Vagina (tissue), 2 donors: ENCODE measurements around the gene PALLD. TPM values are rescaled to one million over a fixed set of nuclear protein-coding genes. Genes with fewer than 3 reads are reported as not detected.

Experiments used
- DNase-seq, 2 donors: peaks; one replicate each; pipeline ENCODE4 v3.0.0-alpha.2; 2017; ENCODE audit errors: extremely low spot score in 2 of 2
- H3K27ac ChIP-seq: fragments of 200-600 bp; sonication (generic); one replicate; pipeline ENCODE4 v1.5.1; 2019
- H3K27me3 ChIP-seq: fragments of 200-600 bp; sonication (generic); one replicate; pipeline ENCODE4 v1.5.1; 2019
- H3K36me3 ChIP-seq, 2 donors: fragments of 200-600 bp; sonication (generic); one replicate each; pipeline ENCODE4 v1.5.1; 2017 to 2019
- H3K4me1 ChIP-seq: fragments of 200-600 bp; sonication (generic); one replicate; pipeline ENCODE4 v1.5.1; 2019
- H3K4me3 ChIP-seq, 2 donors: fragments of 200-600 bp; sonication (generic); 1 replicate in 1 of 2; 2 replicates in 1 of 2; pipeline ENCODE4 v1.5.1; 2016 to 2019
- H3K9me3 ChIP-seq: fragments of 200-600 bp; sonication (generic); one replicate; pipeline ENCODE4 v1.5.1; 2019
- CTCF ChIP-seq, 3 experiments: fragments of 450-650 bp in 2 of 3; fragments of 200-600 bp in 1 of 3; sonication (generic) in 1 of 3; IDR thresholded peaks; one replicate each; pipeline ENCODE4 v1.5.1; 2017 to 2019; ENCODE audit warnings: antibody characterized with exemption in 3 of 3, mild to moderate bottlenecking in 2 of 3, moderate library complexity in 2 of 3
- POLR2A ChIP-seq, 2 donors: fragments of 450-650 bp; IDR thresholded peaks; one replicate each; pipeline ENCODE4 v1.6.1; 2017; ENCODE audit warnings: antibody characterized with exemption in 2 of 2, mild to moderate bottlenecking in 2 of 2, moderate library complexity in 2 of 2
- POLR2AphosphoS5 ChIP-seq, 2 donors: sonication (generic); formaldehyde crosslinking; IDR thresholded peaks; one replicate each; pipeline ENCODE4 v1.9.0; 2017; ENCODE audit warnings: antibody characterized with exemption in 2 of 2, mild to moderate bottlenecking in 2 of 2, low read depth in 1 of 2; ENCODE audit not compliant: insufficient read depth in 1 of 2
- intact Hi-C: fragments of 100-400 bp; cut with DNase I; formaldehyde crosslinking; loops from one replicate; pipeline ENCODE4 v1.15.1; 2023
- total RNA-seq: library from RNA; depleted of rRNA; stranded (reverse); fragments of >200 nt; gene quantifications from one replicate; pipeline ENCODE4 v1.2.3, GENCODE V29; 2016

PALLD gene
- total RNA-seq, 1 donor from 2014 or later = 229 TPM

- Histone ChIP-seq H3K4me1 (no peaks in the 10 kb centered on the region), H3K36me3 (no peaks in the 10 kb centered on the region), H3K4me3 (no peak overlapping the region), H3K27me3 (no peaks in the 10 kb centered on the region), H3K27ac (peak overlapping the region; percentile 3), H3K9me3 (no peaks in the 10 kb centered on the region)
- intact Hi-C loops = no loop called here
- no peak for TF ChIP-seq POLR2AphosphoS5 (IDR thresholded peaks at IDR 0.05; ENCODE audit: insufficient read depth in 1 of 2, low read depth in 1 of 2)
- TF ChIP-seq CTCF (IDR thresholded peaks at IDR 0.05) = no peak
- no peak for TF ChIP-seq POLR2A (IDR thresholded peaks at IDR 0.05)
- no peak for DNase-seq
These were observed 149.3 kb downstream of the PALLD start for GRCh38 chr4:168646001-168646768.

GRCh38 chr4:168647646-168648375, 151.0 kb downstream of the PALLD start:
- Histone ChIP-seq H3K36me3 (no peaks in the 10 kb centered on the region), H3K4me3 (no peak overlapping the region), H3K9me3 (no peaks in the 10 kb centered on the region), H3K27ac (no peak overlapping the region), H3K4me1 (no peaks in the 10 kb centered on the region), H3K27me3 (no peaks in the 10 kb centered on the region)
- no peak for DNase-seq
- TF ChIP-seq POLR2AphosphoS5 (IDR thresholded peaks at IDR 0.05; ENCODE audit: insufficient read depth in 1 of 2, low read depth in 1 of 2) (no peak), POLR2A (IDR thresholded peaks at IDR 0.05) (no peak), CTCF (IDR thresholded peaks at IDR 0.05) (no peak)
- intact Hi-C loops = no loop called here

GRCh38 chr4:168648494-168648893, 151.6 kb downstream of the PALLD start:
- Histone ChIP-seq H3K27me3 (no peaks in the 10 kb centered on the region), H3K9me3 (no peaks in the 10 kb centered on the region), H3K36me3 (no peaks in the 10 kb centered on the region), H3K4me1 (no peaks in the 10 kb centered on the region), H3K27ac (no peak overlapping the region), H3K4me3 (no peak overlapping the region)
- intact Hi-C loops = no loop called here
- no peak for DNase-seq
- TF ChIP-seq POLR2A (IDR thresholded peaks at IDR 0.05) (no peak), CTCF (IDR thresholded peaks at IDR 0.05) (no peak), POLR2AphosphoS5 (IDR thresholded peaks at IDR 0.05; ENCODE audit: insufficient read depth in 1 of 2, low read depth in 1 of 2) (no peak)

GRCh38 chr4:168648929-168649328, 152.1 kb downstream of the PALLD start:
- intact Hi-C loops = no loop called here
- no peak for DNase-seq
- Histone ChIP-seq H3K27ac (no peak overlapping the region), H3K4me1 (no peaks in the 10 kb centered on the region), H3K4me3 (no peak overlapping the region), H3K9me3 (no peaks in the 10 kb centered on the region), H3K36me3 (no peaks in the 10 kb centered on the region), H3K27me3 (no peaks in the 10 kb centered on the region)
- TF ChIP-seq CTCF (IDR thresholded peaks at IDR 0.05) = no peak
- no peak for TF ChIP-seq POLR2A (IDR thresholded peaks at IDR 0.05)
- TF ChIP-seq POLR2AphosphoS5 (IDR thresholded peaks at IDR 0.05; ENCODE audit: insufficient read depth in 1 of 2, low read depth in 1 of 2) = no peak

- no peaks in the 10 kb centered on the region for H3K36me3 ChIP-seq
- TF ChIP-seq POLR2AphosphoS5 (IDR thresholded peaks at IDR 0.05; ENCODE audit: insufficient read depth in 1 of 2, low read depth in 1 of 2) (no peak), POLR2A (IDR thresholded peaks at IDR 0.05) (no peak), CTCF (IDR thresholded peaks at IDR 0.05) (no peak)
- no peaks in the 10 kb centered on the region for H3K27me3 ChIP-seq
- H3K4me3 ChIP-seq = no peak overlapping the region
- peak overlapping the region; percentile 12 for H3K27ac ChIP-seq
- H3K4me1 ChIP-seq = peaks cover 15% of the 10 kb centered on the region
- intact Hi-C loops = no loop called here
- DNase-seq = no peak
- H3K9me3 ChIP-seq = no peaks in the 10 kb centered on the region
These were observed 154.5 kb downstream of the PALLD start for GRCh38 chr4:168651374-168651773.
